GM11168 (cell line): Measurements from ENCODE around the gene AJAP1.

ENCODE experiments used
- in situ Hi-C: fragments of 300-500 bp; cut with MboI; formaldehyde crosslinking; loops from one replicate; pipeline ENCODE4 v1.12.0; 2022; ENCODE audit warnings: low sequenced_read_pairs; ENCODE audit not compliant: unreplicated experiment

The AJAP1 gene

DNA sequence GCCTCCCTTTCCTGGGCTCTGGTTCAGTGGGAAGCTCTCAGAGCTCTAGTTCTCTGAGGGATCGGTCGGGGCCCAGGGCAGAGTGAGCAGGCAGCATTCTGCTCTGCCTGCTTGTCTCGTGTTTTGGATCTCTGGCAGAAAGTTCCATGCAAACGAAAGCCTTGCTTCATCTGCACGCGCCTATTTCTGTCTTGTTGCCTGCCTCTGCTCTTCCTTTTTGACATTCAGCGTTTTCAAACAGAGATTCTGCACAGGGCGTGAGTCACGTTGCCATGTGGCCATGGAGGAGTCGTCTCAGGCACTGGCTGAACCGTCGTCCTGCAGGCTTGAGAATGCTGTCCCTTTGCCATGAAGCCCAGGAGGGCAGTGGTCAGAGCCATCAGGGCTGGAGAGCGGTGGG lies 20.3 kb downstream of the AJAP1 start:
- in situ Hi-C loops, result no loop called here

DNA sequence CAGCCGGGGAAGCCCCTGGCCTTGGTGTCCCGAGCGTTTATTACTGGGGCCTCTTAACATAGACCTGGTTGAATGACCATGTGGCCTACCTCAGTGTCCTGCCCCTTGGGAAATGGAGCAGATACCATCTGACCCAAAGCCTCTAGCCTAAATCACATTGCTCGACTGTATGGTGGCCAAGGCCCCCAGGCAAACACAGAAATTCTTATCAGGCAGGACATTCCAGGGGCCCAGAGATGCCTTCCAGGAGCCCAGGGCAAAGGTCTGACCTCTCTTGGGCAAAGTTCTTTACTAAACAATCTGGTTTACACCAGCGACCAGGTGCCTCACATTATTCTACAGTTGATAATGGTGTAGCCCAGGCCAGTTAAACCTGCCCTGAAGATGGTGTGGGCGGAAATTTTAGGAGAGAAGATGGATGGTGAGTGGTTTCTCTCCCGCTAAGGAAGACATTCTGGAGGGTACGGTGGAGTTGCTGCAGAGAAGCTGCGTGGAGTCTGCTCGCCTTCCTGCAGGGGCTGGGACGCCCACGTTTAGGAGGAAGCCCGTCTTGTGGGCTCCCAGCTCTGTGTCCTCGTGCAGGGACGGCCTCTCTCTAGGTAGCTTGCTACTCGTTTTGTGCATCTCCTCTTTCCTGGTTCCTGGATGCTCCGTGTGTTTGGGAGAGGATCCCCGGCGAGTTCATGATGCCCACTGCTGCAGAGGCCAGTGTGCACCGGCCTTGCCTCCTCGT lies 21.2 kb downstream of the AJAP1 start:
- in situ Hi-C loops, result no loop called here

DNA sequence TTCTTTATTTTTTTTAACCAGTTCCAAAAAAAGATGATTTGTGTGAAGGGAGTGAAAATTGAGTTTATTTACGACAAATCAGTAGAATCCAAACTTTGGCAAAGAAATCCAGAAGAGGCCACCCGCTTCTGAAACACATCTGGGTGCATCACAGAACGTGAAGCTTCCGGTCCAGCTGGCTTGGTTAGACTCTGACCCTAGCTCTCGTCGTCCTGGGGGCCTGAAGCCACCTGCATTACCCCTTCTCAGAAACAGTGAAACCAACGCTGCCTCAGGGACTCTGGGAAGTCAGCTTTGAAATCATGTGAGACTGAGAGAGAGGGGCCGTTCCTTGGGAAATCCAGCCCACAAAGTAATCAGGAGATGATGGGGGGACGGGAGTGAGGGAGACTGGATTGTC lies 21.8 kb downstream of the AJAP1 start:
- in situ Hi-C loops, result no loop called here

DNA sequence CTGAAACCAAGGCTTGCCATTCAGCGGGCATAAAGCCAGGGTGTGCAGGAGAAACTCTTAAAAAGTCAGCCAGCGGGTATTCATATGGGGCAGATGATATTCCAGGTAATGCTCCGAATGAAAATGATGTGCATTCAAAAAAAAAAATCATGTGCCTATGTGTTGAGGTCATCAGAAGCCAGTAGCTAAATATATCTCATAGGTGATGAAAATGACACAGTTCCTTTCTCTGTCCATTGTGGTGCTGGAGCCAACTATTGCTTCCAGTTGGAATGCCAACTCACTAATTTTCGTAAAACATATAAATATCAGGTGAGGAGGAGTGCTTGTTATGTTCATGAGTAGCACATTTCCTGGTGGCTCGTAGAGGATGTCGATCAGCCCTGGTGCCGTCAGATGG lies 23.2 kb downstream of the AJAP1 start:
- in situ Hi-C loops, result no loop called here

DNA sequence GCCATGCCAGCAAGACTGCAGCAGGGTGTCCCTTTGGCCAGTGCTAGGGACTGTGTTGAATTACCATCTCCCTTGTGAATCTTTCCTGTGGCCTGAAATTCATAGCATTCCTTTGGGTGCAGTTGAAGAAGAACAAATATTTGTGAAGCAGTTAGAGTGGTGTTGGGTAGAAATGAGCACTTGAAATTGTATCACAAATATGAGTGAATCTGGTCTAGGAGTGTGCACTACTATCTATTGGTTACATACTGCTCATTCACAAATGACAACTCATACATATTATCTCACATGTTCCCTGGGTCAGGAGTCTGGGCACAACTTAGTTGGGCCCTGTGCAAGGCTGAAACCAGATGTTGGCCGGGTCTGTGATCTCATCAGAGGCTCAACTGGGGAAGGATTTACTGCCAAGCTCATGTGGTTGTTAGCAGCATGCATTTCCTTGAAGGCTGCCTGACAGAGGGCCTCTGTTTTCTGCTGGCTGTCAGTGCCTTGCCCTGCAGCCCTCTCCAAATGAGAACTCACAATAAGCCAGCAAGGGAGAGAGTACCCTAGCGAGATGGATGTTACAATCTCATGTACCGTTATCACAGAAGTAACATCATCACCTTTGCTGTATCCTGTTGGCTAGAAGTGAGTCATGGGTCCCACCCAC lies 23.8 kb downstream of the AJAP1 start:
- in situ Hi-C loops, result no loop called here

DNA sequence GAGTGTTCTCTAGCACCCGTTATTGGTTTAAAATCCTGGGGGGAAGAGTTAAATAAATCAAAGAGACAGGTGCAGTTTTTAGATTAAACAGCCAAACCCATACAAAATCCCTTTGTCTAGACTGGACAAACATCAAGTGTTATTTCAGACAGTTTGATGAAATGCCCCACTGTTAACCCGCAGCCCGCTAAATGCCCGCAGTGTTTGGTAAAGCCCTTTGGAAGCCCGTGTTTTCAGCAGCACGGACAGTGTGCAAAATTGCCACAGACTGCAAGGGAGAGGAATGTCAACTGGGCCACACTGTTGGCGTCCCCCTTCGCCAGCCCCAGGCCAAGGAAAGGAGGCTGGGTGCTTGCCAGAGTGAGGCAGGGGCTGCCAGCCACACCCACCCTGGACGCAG lies 26.6 kb downstream of the AJAP1 start:
- in situ Hi-C loops, result no loop called here

DNA sequence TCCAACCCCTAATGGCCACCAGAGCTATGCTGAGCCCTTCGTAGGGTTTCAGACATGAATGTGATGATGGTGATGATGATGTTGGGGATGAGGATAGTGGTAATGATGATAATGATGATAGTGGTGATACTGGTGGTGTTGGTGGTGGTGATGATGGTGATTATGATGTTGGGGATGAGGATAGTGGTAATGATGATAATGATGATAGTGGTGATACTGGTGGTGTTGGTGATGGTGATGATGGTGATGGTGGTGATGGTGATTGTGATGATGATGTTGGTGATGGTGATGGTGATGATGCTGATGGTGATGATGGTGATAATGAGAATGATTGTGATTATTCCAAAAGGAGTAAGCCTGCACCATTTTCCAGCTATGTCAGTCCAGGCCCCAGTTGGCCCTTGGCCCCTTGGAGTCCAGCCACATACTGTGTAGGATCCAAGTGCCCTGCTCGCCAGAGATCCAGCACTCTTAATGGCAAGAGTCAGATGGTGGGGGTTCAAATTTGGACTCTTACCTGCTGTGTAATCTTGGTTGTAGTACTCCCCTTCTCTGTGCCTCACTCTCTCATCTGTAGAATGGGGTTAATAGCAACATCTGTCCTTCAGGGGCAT lies 28.3 kb downstream of the AJAP1 start:
- in situ Hi-C loops, result no loop called here

DNA sequence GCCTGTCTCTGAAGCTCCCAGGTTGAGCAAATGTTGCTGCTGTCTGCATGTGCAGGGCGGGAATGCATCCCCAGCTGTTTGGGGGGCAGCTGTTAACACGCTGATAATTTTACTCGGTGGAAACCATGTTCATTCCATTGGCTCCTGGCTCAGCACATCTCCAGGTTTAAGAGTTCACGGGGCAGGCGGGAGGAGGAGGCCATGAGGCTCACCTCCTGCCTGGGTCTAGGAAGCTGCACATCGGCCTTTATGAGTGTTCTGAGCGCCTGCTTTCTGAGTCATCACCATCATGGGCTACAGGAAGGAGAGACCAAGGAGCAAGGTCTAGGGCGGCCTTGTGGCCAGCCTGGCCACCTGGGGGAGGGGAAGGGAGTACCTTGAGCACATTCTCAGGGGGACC lies 29.7 kb downstream of the AJAP1 start:
- in situ Hi-C loops, result no loop called here

DNA sequence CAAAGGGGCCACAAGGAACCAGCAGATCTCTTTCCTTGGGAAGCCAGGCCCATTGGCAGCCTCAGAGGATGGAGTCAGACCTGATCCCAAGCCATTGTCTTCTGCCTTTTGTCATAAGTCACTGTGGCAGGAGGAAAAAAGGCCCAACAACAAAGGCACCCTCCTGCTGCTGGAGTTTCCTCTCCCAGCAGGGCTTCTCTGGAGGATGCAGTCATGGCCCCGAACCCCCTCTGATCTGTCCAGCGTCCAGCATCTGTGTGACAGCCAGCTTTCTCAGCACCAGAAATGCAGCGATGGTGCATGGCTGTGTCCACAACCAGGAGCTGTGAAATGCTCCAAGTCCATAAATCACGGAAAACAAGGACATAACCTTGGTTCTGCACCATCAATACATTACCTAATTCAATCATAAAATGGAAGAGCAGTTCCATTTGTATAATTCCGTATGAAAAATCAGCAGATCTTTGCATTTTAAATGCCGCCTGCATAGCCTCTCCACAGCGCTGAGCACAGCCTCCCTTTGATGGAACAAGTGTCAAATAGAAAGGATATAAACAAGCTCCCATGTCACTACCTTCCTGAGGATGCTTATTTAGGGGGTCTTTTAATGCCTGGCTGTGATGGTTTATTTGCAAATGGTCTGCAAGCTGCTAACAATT lies 30.6 kb downstream of the AJAP1 start:
- in situ Hi-C loops, result no loop called here

DNA sequence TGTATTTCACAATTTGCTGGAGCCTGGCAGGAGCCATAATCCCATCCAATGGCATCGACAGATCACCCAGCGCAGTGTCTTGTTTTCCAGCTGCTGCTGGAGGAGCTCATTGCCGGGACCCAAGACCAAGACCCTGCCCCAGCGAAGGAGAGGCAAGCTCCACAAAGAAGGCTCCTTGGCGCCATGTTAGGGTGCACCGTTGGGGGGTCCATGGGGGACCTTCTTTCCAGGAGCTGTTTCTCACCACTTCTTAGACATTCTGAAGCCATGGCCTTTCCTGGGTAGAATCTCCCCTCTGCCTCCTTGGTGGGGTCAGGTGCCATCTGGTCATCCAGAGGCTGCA lies 31.1 kb downstream of the AJAP1 start:
- in situ Hi-C loops, result no loop called here

DNA sequence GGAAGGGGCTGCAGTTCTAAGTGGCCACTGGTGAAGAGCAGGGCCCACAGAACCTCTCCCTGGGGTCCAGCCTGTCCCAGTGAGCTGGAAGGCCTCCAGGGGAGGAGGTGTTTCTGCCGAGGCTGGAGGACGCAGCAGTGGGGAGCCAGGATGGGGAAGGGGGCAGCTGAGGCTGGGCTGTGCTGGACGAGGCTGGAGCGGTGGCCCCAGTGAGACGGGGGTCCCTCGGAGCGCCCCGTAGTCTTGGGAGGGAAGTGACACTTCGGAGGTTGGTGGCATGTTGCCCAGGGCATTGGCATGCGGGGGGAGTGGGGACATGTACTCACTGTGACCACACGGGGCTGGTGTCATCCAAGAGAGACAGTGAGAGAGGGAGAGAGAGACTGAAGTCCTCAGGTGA lies 33.5 kb downstream of the AJAP1 start:
- in situ Hi-C loops, result no loop called here

DNA sequence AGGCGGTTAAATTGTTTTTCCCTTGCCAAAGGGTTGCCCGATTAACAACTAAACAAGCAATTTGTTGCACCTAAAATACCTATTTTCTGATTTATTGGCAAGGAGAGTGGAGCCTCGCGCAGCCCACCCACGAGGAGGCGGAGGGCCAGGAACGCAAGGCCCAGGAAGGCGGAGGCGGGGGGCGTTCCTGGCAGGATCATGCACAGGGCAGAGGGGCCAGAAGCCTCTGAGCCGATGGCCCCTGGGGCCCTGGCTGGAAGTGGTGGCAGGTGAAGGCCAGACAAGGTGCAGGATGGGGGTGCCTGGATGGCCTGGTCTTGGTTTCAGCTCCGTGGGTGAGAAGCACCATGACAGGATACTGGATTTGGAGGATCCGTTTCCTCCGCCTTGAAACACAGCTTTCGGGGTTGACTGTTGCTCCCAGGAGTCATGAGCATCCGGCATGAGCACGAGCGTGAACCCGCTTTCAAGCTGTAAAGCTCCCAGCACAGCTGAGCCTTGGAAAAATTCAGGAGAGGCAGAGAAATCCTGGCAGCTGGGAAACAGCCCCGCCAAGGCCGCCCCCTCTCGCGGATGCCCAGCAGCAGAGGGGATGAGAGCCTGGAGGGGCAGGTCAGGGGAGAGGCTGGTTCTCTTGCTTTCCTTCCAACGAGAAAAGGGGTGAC lies 35.0 kb downstream of the AJAP1 start:
- in situ Hi-C loops, result no loop called here

DNA sequence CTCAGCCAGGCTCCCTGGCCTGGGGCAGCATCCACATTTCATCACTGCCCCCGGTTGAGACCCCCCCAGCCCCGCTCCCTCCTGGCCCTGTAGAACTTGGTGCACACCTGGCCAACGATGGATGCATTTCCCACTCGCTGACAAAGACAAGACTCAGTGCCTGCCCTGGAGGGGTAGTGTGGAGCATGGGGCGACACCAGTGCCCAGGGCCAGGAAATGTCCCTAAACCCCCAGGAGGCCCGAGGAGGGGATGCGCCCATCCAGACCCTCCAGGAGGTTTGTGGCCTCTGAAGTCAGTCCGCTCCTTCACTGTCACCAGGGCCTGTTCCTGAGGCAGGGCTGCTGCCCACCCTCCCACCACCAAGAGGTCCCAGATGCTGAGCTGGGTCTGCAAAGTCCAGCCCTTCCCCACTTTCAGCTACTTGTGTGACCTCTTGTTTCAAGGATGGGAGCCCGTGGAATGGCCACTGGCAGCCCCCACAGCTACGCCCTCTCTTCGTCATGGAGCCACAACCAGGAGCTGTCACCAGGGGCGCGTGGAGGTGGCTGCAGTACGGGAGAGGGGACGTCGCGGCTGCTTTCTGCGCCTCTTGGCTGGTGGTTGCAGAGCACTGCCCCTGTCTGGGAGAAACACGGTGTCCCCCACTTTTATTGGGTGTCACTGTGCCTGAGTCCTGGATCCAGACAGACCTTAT lies 35.7 kb downstream of the AJAP1 start:
- in situ Hi-C loops, result no loop called here

DNA sequence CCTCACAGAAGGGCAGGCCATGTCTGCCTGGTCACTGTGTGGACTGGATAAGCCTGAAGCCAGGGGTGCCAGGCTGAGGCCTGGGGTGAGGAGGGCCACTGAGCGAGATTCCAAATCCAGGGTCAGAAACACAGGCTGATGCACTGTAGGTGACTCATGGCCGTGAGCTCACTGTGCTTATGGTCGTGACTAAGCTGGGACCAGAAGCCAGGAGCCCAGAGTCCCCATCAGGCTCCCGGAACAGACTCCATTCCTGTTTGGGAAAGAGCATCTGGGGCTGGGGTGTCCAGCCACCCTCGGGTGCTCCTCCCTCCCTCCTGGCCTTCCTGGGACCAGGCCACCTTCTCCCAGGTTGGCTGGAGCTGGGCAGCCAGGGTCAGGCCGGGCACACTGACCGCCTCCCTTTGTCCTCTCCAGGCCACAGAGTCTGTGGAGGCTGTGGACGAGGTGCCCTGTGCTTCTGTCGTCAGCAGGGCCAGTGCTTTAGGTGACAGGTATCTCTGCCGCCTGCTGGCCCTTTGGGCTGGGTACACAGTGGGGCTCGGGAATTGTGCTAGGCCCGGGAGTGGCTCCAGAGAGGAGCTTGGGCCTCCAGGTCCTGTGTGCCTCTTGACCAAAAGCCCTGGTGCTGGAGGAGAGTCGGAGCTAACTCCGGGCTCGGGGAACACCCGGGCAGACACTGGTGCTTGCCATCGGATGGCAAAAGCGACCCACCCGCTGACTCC lies 36.7 kb downstream of the AJAP1 start:
- in situ Hi-C loops, result no loop called here

DNA sequence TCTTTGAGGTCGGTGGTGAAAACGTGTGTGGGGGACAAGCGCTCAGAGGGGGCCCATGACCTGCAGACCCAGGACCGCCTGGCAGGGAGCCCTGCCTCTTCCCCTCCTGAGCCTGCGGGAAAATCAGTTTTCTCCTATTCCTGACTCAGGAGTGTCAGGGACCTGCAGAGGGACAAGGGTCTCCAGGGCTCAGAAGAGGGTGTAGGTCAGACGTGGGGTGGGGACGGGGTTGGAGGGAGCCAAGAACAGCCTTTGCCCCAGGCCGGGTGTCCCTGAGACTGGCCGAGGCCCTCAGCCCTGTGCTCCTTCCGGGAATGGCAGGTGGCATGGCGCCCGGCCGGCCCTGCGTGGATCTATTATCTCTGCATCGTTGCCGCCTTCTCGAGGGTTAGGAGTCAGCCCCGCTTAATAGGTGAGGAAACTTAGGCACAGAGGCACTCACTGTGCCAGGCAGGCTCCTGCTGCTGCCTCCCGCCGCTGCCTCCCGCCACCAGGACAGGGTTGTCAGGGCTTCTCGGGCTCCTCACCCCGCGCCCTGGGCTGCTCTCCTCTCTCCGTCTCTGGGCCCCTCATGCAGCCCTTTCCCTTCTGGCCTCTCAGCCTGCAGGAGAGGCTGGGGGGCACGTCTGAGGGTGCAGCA lies 37.5 kb downstream of the AJAP1 start:
- in situ Hi-C loops, result no loop called here

DNA sequence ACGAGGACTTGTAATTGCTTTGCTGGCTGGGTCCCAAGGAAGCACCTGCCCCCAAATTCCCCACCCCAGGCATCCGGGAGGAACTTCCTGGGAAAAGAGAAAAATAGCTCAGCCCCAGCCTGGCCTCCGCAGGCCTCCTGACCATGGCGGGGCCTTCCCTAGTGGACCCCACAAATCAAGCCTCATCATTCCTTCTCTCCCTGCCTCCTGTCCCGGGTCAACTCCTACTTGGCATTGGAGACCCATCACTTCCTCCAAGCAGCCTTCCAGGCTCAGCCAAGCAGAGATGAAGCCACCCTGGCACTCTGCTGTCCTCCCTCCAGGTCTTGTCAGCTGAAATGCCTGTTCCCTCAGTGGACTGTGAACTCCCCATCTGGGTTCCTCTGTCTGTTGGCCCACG lies 38.0 kb downstream of the AJAP1 start:
- in situ Hi-C loops, result no loop called here

DNA sequence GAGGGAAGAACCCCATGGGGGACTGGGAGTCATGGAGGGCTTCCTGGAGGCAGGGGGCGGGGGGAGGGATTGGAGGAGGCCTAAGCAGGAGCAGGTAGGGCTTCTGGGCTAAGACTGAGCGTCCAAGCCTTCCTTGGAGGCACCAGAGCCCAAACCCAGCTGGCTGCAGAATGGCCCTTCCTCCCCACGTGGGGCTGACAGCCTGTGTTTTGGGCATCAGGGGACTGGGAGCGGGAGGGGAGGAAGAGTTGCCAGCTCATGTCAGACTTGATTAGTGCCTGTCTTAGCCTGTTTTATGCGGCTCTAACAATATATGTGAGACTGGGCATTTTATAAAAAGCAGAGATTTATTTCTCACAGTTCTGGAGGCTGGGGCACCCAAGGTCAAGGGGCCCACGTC lies 38.9 kb downstream of the AJAP1 start:
- in situ Hi-C loops, result no loop called here

DNA sequence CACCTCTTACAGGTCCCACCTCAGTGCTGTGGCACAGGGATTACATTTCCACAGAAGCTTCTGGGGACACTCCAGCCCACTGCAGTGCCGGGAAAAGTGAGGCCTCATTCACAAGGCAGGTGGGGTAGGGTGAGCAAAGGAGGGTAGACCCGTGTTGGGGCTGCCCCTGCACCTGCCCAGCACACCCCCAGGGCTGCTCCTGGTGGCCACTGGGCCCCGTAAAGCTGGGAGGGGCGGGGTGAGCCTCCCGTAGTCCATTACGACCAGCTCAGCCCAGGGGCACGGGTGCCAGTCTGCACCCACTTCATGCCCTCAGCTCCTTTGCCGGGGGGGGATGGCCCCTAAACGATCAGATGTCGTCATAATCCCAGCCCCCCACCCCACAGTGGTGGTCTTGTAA lies 39.5 kb downstream of the AJAP1 start:
- in situ Hi-C loops, result no loop called here

DNA sequence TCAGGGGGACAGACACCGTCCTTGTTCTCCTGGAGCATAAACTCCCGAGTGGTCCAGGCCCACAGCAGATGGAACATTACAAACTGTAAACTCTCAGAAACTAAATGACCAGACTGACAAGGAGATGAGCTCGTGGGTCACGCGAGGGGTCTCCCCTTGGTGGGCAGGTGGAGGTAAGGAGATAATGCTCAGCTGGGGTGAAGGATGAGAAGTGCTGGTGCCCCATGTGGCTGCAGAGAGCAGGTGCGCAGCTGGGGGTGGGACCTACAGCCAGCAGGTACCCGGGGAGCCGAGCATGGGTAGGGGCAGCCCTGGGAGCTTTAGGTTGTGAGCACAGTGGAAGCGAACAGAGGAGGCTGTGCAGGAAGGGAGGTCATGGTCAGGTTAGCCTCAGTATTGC lies 40.1 kb downstream of the AJAP1 start:
- in situ Hi-C loops, result no loop called here
